Stimulated activated CD8-positive, alpha-beta memory T cell treated with anti-CD3 and anti-CD28 coated beads, Interleukin-7, amount 100 ng/mL, for 48 hours (primary cell): ENCODE results near the gene TGFB1.
A peak's percentile ranks its signal among the peaks of the same experiment; 100 is the strongest.
"Not testable (repeated sequence)": the region's sequence is repeated elsewhere in the genome, so short reads cannot be mapped to it uniquely, and the experiment has no call there.

Experiments used
- DNase-seq, 2 donors: peaks; one replicate each; pipeline ENCODE4 v3.0.0-alpha.2; 2020; ENCODE audit warnings: low read depth in 1 of 2; ENCODE audit errors: extremely low read depth in 1 of 2

The TGFB1 gene

DNA sequence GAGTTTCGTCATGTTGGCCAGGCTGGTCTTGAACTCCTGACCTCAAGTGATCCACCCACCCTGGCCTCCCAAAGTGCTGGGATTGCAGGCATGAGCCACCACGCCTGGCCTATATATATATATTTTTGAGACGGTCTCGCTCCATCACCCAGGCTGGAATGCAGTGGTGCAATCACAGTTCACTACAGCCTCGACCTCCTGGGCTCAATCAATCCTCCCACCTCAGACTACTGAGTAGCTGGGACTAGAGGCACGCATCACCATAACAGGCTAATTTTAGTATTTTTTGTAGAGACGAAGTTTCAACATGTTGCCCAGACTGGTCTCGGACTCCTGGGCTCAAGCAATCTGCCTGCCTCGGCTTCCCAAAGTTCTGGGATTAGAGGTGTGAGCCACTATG, 6.8 kb downstream of the TGFB1 start:
- DNase-seq = not testable (repeated sequence)

DNA sequence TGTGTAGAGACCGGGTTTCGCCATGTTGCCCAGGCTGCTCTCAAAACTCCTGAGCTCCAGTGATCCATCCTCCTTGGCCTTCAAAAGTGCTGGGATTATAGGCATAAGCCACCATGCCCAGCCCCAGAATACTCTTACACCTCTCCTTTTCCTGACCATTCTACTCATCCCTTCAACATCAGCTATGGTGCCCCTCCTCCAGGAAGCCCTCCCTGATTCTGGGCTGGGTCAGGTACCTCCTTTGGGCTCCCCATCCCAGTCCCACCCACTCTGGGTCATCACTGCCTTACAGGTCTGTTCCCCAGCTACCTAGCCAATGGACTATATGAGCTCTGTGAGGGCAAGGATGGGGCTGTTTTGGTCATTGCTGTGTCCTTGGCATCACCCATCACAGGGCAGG, 9.6 kb downstream of the TGFB1 start:
- DNase-seq = no peak

DNA sequence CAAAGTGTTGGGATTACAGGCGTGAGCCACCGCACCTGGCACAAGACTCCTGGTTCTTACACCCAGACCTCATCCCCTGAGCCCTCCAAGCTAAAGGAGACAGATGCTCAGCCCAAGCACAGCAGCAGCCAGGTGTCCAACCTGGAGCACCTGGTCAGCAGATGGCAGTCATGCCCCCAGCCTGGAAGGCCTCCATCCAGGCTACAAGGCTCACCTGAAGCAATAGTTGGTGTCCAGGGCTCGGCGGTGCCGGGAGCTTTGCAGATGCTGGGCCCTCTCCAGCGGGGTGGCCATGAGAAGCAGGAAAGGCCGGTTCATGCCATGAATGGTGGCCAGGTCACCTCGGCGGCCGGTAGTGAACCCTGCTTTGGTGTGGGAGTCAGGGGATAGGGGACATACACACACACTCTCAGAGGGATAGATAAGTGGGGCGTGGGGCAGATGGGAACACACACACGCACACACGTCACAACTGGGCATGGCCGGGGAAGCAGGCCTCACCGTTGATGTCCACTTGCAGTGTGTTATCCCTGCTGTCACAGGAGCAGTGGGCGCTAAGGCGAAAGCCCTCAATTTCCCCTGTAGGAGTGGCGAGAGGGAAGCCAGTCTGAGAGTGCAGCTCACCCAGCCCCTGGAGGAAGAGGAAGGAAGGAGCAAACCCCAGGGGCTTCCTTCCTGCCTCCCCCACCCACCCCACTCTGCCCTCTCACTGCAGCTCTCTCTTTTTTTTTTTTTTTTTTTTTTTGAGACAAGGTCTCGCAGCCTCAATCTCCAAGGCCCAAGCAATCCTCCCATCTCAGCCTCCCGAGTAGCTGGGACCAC, 11.8 kb downstream of the TGFB1 start:
- DNase-seq = no peak

DNA sequence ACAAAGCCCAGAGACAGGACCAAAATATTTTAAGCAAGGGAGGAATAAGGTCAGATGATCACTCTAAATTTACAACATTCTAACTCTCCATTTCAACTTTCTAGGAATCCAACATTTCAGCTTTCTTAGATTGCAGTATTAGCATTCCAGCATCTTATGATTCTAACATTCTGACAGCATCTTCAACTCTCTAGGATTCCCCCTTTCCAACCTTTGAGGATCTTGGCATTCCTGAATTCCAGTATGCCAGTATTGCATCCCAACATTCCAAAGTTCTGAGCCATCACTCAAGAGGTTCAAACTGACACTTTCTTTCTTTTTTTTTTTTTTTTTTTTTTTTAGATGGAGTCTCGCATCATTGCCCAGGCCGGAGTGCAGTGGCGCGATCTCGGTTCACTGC, 13.8 kb downstream of the TGFB1 start:
- no peak for DNase-seq

DNA sequence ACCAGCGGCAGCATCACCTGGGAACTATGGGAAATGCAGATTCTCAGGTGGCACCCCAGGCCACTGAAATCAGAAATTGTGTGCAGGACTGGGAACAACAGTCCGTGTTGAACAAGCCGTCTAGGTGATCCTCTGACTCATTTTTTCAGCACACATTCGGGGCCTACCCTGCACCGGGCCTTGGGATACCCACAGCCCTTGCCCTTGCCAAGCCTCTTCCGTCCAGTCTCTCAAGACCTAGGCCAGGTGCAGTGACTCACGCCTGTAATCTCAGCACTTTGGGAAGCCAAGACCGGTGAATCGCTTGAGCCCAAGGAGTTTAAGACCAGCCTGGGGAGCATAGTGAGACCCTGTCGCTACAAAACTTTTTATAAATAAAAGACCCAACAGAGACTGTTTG, 18.3 kb downstream of the TGFB1 start:
- DNase-seq = no peak

DNA sequence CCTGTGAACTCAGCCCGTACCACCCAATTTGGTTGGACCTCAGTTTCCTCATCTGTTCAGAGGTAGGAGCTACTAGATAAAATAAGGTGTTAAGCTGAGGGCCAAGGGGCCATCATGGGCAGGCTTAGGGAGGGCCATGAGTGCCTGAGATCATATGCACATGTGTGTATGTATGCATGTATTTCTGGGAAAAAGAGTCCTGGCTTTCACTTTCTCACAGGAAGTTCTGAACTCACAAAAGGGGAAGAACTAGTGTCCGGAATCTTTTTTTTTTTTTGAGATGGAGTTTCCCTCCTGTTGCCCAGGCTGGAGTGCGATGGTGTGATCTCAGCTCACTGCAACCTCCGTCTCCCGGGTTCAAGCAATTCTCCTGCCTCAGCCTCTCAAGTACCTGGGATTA, 18.9 kb downstream of the TGFB1 start:
- no peak for DNase-seq

DNA sequence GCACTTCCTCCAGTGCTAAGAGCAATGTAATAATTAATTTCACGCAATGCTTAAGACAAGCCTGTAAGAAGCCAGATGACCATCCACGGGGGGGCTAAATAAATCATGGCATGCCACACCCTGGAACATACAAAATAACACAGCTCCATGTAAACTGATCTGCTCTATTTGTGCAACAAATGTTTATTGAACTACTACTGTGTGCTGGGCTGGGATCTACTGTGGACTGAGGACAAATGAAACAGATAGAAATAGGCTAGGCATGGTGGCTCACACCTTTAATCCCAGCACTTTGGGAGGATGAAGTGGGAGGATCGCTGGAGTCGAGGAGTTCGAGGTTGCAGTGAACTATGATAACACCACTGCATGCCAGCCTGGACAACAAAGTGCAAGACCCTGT, 21.3 kb downstream of the TGFB1 start:
- DNase-seq = no peak

DNA sequence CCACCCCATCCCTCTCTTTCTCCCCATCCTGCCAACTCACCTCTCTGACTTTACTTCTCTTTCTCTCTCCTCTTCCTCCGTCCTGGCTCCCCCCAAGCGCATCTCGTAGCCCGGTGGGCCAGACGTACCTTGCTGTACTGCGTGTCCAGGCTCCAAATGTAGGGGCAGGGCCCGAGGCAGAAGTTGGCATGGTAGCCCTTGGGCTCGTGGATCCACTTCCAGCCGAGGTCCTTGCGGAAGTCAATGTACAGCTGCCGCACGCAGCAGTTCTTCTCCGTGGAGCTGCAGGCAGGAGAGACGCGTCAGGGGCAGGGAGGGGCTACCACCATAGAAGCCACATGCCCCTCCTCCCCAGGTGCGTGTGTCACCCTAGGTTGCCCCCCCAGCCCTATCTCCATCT, 21.7 kb downstream of the TGFB1 start:
- no peak for DNase-seq

DNA sequence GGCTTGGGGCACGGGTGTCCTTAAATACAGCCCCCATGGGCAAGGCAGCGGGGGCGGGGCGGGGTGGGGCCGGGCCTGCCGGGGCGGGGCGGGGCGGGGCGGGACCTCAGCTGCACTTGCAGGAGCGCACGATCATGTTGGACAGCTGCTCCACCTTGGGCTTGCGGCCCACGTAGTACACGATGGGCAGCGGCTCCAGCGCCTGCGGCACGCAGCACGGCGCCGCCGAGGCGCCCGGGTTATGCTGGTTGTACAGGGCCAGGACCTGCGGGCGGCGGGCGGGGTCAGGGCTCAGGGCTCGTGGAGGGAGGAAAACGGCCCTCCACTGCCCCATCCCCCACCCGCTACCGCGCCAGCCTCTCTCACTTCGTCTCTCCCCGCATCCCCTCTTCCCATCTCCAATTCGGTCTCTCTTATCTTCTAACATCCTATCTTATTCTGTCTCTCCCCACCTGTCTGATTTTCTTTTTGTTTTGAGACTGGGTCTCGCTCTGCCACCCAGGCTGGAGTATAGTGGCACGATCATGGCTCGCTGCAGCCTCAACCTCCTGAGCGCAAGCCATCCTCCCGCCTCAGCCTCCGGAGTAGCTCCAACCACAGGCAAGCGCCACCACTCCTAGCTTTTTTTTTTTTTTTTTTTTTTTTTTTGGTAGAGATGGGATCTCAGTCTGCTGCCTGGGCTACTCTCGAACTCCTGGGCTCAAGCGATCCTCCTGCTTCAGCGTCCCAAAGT, 22.6 kb downstream of the TGFB1 start:
- DNase-seq = no peak

DNA sequence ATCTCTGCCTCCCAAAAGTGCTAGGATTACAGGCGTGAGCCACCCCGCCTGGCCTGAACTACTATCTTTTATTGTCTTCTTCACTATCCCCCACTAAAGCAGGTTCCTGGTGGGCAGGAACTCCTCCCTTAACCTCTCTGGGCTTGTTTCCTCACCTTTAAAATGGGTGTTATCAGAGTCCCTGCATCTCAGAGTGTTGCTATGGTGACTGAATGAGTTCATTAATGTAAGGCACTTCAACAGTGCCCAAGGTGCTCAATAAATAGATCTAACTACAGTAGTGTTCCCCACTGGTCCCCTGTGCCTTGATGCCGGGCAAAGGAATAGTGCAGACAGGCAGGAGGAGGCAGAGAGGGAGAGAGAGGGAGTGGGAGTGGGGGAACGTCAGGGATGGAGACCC, 23.2 kb downstream of the TGFB1 start:
- DNase-seq = no peak

DNA sequence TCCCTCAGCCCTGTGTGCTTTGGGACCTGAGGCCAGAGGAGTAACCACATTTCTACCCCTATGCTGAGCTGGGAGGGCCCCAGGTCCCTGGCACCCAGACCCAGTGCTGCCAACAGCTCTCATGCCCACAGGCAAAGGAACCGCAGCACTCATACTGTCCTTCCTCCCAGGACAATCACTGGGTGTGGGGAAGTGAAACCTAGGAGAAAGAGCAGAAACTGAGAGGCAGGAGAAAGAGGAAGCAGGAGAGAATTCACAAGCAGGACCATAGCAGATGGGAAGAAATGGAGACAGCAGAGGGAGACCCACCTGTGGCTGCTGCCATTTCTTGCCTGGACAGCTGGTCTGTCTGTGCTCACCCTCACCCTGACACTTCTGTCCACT, 24.9 kb downstream of the TGFB1 start:
- DNase-seq = no peak

DNA sequence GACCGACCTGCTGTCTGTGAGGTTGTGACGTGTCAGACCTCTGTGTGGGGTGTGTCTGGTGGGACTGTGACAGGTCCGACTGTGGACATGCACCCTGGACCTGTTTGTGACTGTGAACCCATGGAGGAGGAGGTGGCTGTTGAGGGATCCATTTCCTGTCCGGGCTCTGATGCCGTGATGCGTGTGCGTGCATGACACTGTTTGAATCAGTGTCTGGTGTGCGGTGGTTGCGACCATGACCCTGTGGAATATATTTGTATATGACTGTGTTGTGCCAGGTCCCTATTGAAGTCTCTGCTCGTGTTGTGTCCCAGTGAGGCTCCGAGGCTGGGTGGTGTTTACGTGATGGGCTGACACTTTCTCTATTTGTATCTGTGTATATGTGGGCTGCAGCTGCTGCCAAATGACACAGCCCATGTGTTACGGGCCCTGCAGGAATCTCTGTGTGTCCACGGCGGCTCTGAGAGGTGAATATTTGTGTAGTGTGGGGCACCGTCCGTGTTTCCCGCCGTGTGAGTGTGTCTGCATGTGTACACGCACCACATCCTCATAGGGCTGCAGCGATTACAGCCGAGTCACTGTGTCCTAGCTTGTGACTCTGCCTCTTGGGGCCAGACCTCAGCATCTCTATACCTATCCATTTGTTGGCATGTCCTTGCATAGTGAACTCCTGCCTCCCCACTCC, 25.4 kb downstream of the TGFB1 start:
- DNase-seq = peak; percentile 41 to 55

DNA sequence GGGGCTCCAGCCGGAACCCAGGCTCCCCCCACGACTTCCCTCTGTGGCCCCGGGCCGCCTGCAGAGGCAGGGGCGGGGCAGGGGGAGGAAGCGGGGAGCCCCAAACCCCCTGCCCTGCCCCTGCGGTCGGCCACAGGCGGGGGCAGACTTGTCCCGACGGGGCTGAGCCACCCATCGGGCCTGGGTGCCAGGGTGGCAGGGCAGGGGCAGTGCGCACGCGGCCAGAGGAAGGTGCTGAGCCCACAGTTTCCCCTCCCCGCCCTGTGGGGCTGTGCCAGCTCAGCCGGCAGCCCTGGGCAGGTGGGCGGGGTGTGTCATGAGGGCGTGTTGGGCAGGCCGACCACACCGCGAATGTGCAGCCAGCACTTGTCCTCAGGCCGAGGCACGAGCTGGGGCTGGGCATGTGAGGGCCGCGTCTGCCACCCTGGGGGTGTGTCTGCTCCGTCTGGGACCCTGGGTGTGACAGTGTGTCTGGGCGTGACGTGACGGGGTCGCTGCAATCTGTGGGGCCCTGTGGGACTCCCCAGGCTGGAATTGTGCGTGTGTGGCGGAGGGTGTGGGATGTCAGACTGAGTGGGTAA, 26.1 kb downstream of the TGFB1 start:
- DNase-seq = peak; percentile 76 to 90

DNA sequence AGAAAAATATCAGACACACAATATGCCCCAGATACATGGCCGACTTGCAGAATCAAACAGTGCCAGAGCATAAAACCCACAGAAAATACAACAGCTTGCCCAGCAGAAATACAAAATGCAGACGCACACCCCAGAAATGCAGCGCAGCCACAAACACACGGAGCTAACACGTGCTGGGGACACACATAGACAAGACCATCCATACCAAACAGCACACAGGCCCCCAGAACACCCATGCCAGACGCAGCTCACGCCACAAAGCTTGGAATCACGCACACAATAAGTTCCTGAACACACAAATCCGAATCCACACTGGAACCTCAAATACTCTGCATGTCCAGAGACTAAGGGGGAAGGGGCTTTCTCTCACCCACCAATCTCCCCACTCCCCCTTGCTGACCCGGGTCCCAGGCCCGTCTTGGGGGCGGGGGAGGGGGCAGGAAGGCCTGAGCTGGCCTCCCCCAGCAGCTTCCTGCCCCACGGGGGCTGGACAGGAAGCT, 26.6 kb downstream of the TGFB1 start:
- no peak for DNase-seq

DNA sequence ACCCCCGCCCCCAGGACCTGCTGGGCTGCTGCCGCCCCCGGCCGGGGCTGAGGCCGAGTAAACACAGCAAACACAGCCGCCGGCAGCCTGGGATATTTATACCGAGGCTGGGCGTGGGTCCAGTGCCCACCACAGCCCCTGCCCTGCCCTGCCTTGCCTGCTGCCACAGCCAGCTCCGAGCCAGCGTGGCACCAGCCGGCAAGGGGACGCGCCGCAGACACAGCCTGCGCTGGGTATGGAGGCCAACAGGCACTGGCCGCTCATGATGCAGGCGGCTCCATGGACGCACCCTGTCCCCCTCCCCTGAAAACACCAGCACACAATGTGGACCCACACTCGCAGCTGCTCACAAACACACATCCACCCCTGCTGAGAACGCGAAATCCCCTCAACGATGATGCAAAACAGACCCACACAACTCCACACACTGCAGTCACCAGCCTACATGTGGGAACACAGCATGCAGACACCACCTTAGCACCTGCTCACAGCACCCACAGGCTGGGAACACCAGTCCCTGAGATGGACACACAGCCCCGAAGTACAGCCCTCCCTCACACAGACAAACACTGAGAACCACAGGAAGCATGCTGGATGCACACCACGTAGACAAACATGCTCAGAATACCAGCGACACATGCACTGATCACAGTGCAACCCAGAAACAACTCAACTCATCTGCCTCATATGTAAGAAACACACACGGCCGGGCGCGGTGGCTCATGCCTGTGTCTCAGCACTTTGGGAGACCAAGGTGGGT, 27.6 kb downstream of the TGFB1 start:
- no peak for DNase-seq

DNA sequence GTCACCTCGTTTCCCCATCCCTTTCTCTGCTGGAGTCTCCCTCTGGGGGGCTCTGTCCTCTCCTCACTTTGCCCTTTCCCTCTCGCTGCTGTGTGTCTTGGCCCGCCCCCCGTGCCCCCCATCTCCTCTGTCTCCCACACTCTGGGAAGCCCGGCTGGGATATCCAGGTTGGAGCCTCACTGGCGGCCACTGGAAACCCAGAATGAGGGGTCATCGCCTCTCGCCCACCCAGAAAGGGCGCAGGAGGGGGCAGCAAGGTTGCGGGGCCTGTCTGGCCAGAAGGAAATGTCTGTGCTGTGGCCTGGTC, 28.1 kb downstream of the TGFB1 start:
- no peak for DNase-seq

DNA sequence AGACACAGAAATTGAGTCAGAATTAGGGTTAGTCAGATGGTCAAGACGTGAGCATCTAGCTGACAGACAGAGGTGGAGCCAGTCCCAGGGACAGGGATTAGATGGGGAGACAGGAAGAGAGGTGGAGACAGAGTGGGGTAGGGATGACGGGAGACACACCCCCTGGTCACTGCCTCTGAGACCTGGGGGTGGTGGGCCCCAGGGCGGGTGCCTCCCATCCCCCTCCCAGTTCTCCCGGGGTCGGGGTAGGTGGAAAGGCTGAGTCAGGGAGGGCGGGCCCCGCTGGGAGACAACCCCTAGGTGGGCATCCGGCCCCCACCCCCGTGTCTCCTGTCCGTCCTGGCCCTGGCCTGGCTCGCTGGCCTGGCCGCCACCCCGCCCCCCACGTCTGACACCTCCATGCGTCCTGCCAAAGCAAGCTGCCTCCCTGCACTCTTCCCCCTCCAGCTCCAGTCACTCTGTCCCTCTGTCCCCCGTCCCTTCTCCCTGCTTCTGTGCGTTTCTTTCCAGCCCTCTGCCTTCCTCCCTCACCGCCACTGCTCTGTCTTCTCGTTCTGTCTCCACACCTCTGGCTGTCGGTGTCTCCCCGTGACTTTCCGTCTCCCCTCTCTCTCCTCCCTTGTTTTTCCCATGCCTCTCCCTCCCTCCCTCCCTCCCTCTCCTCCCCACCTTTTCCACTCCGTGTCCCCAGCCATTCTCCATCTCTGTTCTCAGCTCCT, 28.6 kb downstream of the TGFB1 start:
- DNase-seq = no peak

DNA sequence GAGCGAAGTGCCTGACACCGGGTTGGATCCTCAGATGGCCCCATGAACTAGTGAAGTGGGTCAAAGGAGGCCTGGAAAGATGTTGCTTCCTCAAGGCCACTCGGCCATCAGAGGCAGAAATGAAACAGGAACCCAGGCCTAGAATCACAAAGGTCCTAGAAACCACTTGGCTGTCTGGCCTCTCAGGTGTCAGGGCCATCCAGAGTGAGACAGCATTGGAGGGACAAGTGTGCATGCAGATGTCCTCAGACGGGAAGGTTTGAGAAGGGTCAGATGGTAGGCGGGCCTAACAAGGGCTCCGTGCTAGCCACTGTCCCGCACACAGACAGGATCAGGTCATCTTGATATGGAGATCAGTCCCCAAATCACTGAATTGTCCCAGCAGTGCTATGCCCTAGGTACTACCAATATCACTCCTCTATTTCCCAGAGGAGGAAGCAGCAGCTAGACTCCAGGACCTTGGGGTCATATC, 29.5 kb downstream of the TGFB1 start:
- DNase-seq = no peak

DNA sequence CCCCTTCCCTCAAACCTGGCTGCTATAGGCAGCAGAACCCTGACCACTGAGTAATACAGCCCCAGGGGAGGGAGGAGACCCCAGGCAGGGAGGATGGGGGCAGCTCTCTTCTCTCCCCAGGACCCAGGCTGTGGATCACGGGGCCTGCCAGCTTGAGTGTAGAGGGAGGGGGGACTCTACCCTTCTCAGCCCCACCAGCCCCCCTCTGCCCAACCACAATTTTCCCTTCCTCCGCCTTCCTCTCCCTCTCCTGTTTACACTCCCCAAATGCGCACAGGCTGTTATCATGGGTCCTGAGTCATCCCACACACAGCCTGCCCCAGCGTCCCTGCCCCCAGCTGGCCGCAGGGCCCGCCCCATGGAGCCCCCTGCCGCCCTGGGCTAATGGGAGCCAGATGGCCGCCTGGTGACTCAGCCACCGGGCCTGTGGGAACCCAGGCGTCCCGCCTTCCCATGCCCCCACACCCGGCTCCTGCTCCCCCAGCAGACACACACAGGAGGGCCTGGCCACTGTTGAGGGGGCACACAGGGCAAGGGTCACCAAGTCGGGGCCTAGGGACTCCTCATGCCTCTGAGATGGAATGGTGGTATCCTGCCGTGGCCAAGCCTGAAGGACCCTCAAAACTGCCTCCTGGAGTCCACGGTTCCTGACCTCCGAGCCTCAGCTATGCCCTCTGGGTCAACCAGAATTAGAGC, 30.1 kb downstream of the TGFB1 start:
- DNase-seq = no peak
